T-helper 2 cell treated with Interferon-gamma antibody and Interleukin-4, amounts not matched to agents 5 μg/mL and 100 μg/mL, for 36 hours (primary cell): ENCODE data around the gene SLC2A9.

Experiments
- DNase-seq: peaks from one replicate; pipeline ENCODE4 v3.0.0; 2021; ENCODE audit warnings: low spot score
- H3K27ac Mint-ChIP-seq: one replicate; pipeline ENCODE4 v1.8.0; 2021; ENCODE audit warnings: mild to moderate bottlenecking, mixed read lengths
- H3K27me3 Mint-ChIP-seq: one replicate; pipeline ENCODE4 v1.8.0; 2021; ENCODE audit warnings: low read depth, mixed read lengths
- H3K36me3 Mint-ChIP-seq: one replicate; pipeline ENCODE4 v1.8.0; 2021; ENCODE audit warnings: low read depth, mixed read lengths
- H3K4me1 Mint-ChIP-seq: one replicate; pipeline ENCODE4 v1.8.0; 2021; ENCODE audit warnings: low read depth, mixed read lengths
- H3K4me3 Mint-ChIP-seq: one replicate; pipeline ENCODE4 v1.8.0; 2022; ENCODE audit warnings: mild to moderate bottlenecking, moderate library complexity, mixed read lengths
- H3K9me3 Mint-ChIP-seq: one replicate; pipeline ENCODE4 v1.8.0; 2021; ENCODE audit warnings: mixed read lengths

SLC2A9 gene

GRCh38 chr4:10051517-10052135, 30.3 kb upstream of the SLC2A9 start:
- H3K9me3 Mint-ChIP-seq = no peaks in the 10 kb centered on the region
- H3K27me3 Mint-ChIP-seq = peaks cover 2% of the 10 kb centered on the region
- H3K27ac Mint-ChIP-seq = no peak overlapping the region
- no peaks in the 10 kb centered on the region for H3K36me3 Mint-ChIP-seq
- no peak overlapping the region for H3K4me3 Mint-ChIP-seq
- no peak for DNase-seq
- H3K4me1 Mint-ChIP-seq = peaks cover 12% of the 10 kb centered on the region

DNA sequence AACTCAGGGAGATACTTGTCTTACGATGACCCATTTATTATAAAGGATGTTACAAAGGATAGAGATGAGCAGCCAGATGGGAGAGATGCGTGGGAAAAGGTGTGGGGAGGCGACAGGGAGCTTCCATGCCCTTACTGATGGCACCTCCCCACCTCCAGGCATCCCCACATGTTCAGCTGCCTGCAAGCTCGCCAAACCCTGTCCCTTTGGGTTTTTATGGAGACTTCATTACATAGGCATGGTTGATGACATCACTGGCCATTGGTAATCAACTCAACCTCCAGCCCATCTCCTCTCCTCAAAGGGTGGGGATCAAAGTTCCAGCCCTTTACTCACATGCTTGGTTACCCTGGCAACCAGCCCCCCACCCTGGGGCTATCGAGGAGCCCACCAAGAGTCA, 29.4 kb upstream of the SLC2A9 start:
- H3K36me3 Mint-ChIP-seq = no peaks in the 10 kb centered on the region
- H3K27ac Mint-ChIP-seq = no peak overlapping the region
- no peak overlapping the region for H3K4me3 Mint-ChIP-seq
- H3K4me1 Mint-ChIP-seq = peaks cover 12% of the 10 kb centered on the region
- H3K9me3 Mint-ChIP-seq = no peaks in the 10 kb centered on the region
- H3K27me3 Mint-ChIP-seq = peaks cover 2% of the 10 kb centered on the region
- no peak for DNase-seq

DNA sequence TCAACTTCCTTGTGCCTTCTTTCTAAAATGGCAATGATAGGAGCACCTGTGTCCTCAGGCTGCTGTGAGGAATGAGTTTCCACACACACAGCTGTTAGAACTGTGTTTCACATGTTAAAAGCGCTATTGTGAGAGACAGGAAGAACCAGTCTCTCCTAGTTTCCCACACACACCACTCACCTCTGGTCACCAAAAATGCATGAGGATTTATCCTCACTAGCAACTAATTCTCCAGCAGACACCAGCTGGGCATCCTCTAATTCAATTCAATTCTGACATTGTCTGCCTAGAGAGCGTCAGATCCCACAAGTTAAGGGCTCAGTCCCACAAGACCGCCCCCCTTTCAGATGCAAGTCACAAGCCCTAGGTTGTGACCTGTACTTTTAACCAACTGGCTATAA, 29.0 kb upstream of the SLC2A9 start:
- Mint-ChIP-seq H3K27ac (no peak overlapping the region), H3K27me3 (peaks cover 2% of the 10 kb centered on the region), H3K4me1 (peaks cover 12% of the 10 kb centered on the region), H3K36me3 (no peaks in the 10 kb centered on the region), H3K9me3 (no peaks in the 10 kb centered on the region), H3K4me3 (no peak overlapping the region)
- no peak for DNase-seq

GRCh38 chr4:10048941-10049697, 27.8 kb upstream of the SLC2A9 start:
- no peaks in the 10 kb centered on the region for H3K9me3 Mint-ChIP-seq
- H3K27ac Mint-ChIP-seq = no peak overlapping the region
- H3K36me3 Mint-ChIP-seq = no peaks in the 10 kb centered on the region
- H3K4me1 Mint-ChIP-seq = peaks cover 12% of the 10 kb centered on the region
- no peak overlapping the region for H3K4me3 Mint-ChIP-seq
- H3K27me3 Mint-ChIP-seq = peaks cover 2% of the 10 kb centered on the region
- DNase-seq = no peak

DNA sequence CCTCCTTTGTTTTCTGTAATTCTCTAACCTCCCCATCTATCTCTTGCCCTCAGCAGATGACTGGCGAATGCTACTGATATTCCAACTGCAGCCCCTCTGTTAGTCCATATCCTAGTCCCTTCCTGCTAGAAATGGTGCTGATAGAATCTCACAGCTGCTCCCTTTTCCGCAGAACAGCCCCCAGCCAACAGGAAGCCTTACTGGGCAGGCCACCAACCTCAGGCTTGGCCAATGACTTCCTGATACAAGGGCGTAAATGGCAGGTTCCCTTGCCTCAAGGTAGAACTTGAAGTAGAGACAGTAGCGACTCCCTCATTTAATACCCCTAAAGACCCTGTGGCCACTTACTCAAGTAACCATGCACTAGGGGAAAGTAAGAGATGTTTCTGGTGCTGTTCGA, 26.7 kb upstream of the SLC2A9 start:
- H3K9me3 Mint-ChIP-seq = peaks cover under 1% of the 10 kb centered on the region
- DNase-seq = no peak
- no peak overlapping the region for H3K27ac Mint-ChIP-seq
- peaks cover 12% of the 10 kb centered on the region for H3K4me1 Mint-ChIP-seq
- H3K27me3 Mint-ChIP-seq = peaks cover 4% of the 10 kb centered on the region
- no peaks in the 10 kb centered on the region for H3K36me3 Mint-ChIP-seq
- no peak overlapping the region for H3K4me3 Mint-ChIP-seq

GRCh38 chr4:10046471-10046870, 25.2 kb upstream of the SLC2A9 start:
- Mint-ChIP-seq H3K27me3 (peaks cover 6% of the 10 kb centered on the region), H3K36me3 (no peaks in the 10 kb centered on the region), H3K4me1 (peaks cover 12% of the 10 kb centered on the region), H3K9me3 (peaks cover 9% of the 10 kb centered on the region), H3K27ac (no peak overlapping the region), H3K4me3 (no peak overlapping the region)
- no peak for DNase-seq

- H3K4me1 Mint-ChIP-seq = peaks cover 12% of the 10 kb centered on the region
- H3K9me3 Mint-ChIP-seq = peaks cover 9% of the 10 kb centered on the region
- no peaks in the 10 kb centered on the region for H3K36me3 Mint-ChIP-seq
- H3K27me3 Mint-ChIP-seq = peaks cover 6% of the 10 kb centered on the region
- no peak for DNase-seq
- no peak overlapping the region for H3K27ac Mint-ChIP-seq
- H3K4me3 Mint-ChIP-seq = no peak overlapping the region
Measured at GRCh38 chr4:10045481-10045880, 24.2 kb upstream of the SLC2A9 start.

DNA sequence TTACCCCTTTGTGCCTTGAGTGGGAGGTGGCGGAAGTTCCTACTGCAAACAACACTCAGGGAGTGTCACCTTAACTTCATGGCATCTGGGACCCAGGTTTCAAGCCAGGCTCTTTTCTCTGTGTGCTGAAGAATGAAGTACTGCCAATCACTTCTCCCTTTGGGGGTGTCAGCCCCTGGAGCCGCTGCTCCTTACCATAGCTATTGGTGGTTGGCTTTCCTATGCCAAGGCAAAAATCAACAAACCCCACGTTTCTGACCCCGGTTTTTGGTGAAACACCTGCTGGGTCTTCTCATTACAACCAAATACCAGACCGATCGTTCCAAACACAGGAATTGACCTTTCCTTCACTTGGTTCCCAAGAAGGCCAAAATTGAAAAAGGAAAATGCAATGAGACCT, 19.7 kb upstream of the SLC2A9 start:
- H3K9me3 Mint-ChIP-seq = peaks cover 9% of the 10 kb centered on the region
- H3K4me1 Mint-ChIP-seq = no peaks in the 10 kb centered on the region
- H3K4me3 Mint-ChIP-seq = no peak overlapping the region
- H3K36me3 Mint-ChIP-seq = no peaks in the 10 kb centered on the region
- no peak overlapping the region for H3K27ac Mint-ChIP-seq
- DNase-seq = no peak
- H3K27me3 Mint-ChIP-seq = peaks cover 4% of the 10 kb centered on the region

DNA sequence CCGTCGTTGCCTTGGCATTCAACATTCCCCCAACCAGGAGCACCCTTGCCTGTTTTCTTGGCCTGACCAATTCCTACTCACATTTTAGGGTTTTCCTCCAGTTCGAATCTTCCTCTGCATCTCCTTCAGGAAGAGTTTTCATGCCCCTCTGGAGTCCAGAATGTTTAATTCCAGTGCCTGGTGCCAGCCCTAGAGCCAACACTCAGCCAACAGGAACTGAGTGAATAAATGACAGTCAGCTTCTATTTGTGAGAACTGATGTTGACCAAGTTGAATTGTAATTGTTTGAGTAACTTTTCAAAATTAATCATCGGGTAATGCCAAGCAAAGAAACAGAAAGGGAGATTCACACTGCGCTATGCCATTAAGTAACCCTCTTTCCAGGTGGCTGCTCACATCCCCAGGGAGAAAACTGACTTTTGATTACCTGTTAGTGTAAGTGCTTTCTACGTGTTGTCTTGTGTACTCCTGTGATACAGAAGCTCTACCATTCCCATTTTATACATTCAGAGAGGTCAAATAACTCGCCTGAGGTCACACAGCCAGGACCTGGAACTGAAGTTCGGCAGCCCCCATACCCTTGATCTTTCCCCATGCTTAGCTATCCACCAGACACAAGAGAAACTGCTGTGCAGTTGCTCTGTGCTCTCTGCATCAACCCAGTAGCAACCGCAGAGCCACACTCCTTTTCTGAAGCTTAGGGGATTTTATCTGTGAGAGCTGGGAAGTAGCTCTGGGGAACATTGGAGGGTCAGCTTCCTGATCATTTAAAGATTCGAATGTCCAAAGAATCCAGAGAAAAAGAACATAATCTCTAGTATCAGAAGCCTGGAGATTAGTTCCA, 19.0 kb upstream of the SLC2A9 start:
- Mint-ChIP-seq H3K27ac (no peak overlapping the region), H3K9me3 (peaks cover 9% of the 10 kb centered on the region), H3K4me1 (no peaks in the 10 kb centered on the region)

GRCh38 chr4:10036807-10037342, 15.6 kb upstream of the SLC2A9 start:
- Mint-ChIP-seq H3K4me1 (peaks cover 14% of the 10 kb centered on the region), H3K9me3 (no peaks in the 10 kb centered on the region), H3K27ac (no peak overlapping the region), H3K27me3 (peaks cover 4% of the 10 kb centered on the region), H3K4me3 (no peak overlapping the region), H3K36me3 (no peaks in the 10 kb centered on the region)
- DNase-seq = no peak

More for the DNA sequence above, 19.0 kb upstream of the SLC2A9 start:
- no peak overlapping the region for H3K4me3 Mint-ChIP-seq
- H3K36me3 Mint-ChIP-seq = no peaks in the 10 kb centered on the region
- no peak for DNase-seq
- H3K27me3 Mint-ChIP-seq = peaks cover 4% of the 10 kb centered on the region

GRCh38 chr4:10035130-10035529, 13.8 kb upstream of the SLC2A9 start:
- no peak overlapping the region for H3K4me3 Mint-ChIP-seq
- H3K9me3 Mint-ChIP-seq = no peaks in the 10 kb centered on the region
- no peak overlapping the region for H3K27ac Mint-ChIP-seq
- peaks cover 14% of the 10 kb centered on the region for H3K4me1 Mint-ChIP-seq
- H3K36me3 Mint-ChIP-seq = no peaks in the 10 kb centered on the region
- peaks cover 11% of the 10 kb centered on the region for H3K27me3 Mint-ChIP-seq
- DNase-seq = no peak

- no peak overlapping the region for H3K27ac Mint-ChIP-seq
Measured at GRCh38 chr4:10034612-10035104, 13.4 kb upstream of the SLC2A9 start.

DNA sequence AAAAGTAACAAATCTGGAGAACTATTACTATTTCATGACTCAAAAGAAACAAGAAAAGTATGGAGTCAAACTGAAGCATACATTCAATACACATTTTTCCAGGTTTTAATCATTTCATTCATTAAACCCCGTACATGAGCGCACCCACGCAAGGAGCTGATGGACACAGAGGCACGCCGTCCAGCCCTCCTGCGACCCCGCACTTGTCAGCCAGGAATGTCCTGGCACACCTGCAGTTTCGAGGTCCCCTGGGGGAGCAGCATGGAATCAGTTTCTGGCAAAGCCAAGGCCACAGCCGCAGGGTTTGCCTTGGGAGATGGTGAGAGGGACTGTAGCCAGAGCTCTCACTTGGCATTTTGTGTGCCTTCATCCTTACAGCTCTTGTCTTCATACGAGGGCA, 12.8 kb upstream of the SLC2A9 start:
- H3K4me1 Mint-ChIP-seq = peaks cover 14% of the 10 kb centered on the region
- peaks cover 11% of the 10 kb centered on the region for H3K27me3 Mint-ChIP-seq
- no peak overlapping the region for H3K27ac Mint-ChIP-seq
- no peak for DNase-seq
- H3K4me3 Mint-ChIP-seq = no peak overlapping the region
- H3K36me3 Mint-ChIP-seq = no peaks in the 10 kb centered on the region
- no peaks in the 10 kb centered on the region for H3K9me3 Mint-ChIP-seq

More at GRCh38 chr4:10034612-10035104, 13.4 kb upstream of the SLC2A9 start:
- Mint-ChIP-seq H3K36me3 (no peaks in the 10 kb centered on the region), H3K4me3 (no peak overlapping the region), H3K27me3 (peaks cover 11% of the 10 kb centered on the region), H3K9me3 (no peaks in the 10 kb centered on the region), H3K4me1 (peaks cover 14% of the 10 kb centered on the region)
- no peak for DNase-seq
